Measurements from ENCODE around the gene RBFOX1. TPM values are rescaled to one million over a fixed set of nuclear protein-coding genes. Genes with fewer than 3 reads are reported as not detected.

Gene RBFOX1
- 0.69 TPM for total RNA-seq (ENCODE audit: unreplicated experiment)
- long read RNA-seq, result 0 reads

GRCh38 chr16:7332611-7333010, at the start of gene RBFOX1:
RBFOX1 (plus strand) TSS chr16:7332845.
- Mint-ChIP-seq H3K9me3 (ENCODE audit: unreplicated experiment) (peaks cover 26% of the 10 kb centered on the region), H3K4me1 (ENCODE audit: unreplicated experiment) (no peaks in the 10 kb centered on the region), H3K27me3 (ENCODE audit: unreplicated experiment) (peaks cover 4% of the 10 kb centered on the region), H3K4me3 (ENCODE audit: unreplicated experiment) (no peak within 1 kb of the TSS), H3K36me3 (ENCODE audit: low read depth, unreplicated experiment) (no peaks in the 10 kb centered on the region), H3K27ac (ENCODE audit: unreplicated experiment) (no peak within 1 kb of the TSS)
- TF ChIP-seq CTCF (IDR thresholded peaks at IDR 0.05; ENCODE audit: unreplicated experiment), result no peak
- no peak for DNase-seq (ENCODE audit: low spot score)

- Mint-ChIP-seq H3K4me3 (ENCODE audit: unreplicated experiment) (no peak overlapping the region), H3K9me3 (ENCODE audit: unreplicated experiment) (peaks cover 29% of the 10 kb centered on the region), H3K27ac (ENCODE audit: unreplicated experiment) (no peak overlapping the region), H3K4me1 (ENCODE audit: unreplicated experiment) (no peaks in the 10 kb centered on the region), H3K27me3 (ENCODE audit: unreplicated experiment) (no peaks in the 10 kb centered on the region), H3K36me3 (ENCODE audit: low read depth, unreplicated experiment) (no peaks in the 10 kb centered on the region)
- no peak for DNase-seq (ENCODE audit: low spot score)
- no peak for TF ChIP-seq CTCF (IDR thresholded peaks at IDR 0.05; ENCODE audit: unreplicated experiment)
Measured at GRCh38 chr16:7284780-7285179, 47.9 kb upstream of the RBFOX1 start.

GRCh38 chr16:7285520-7285919, 47.1 kb upstream of the RBFOX1 start:
- H3K27ac Mint-ChIP-seq (ENCODE audit: unreplicated experiment), result no peak overlapping the region
- H3K36me3 Mint-ChIP-seq (ENCODE audit: low read depth, unreplicated experiment), result no peaks in the 10 kb centered on the region

GRCh38 chr16:7289299-7289698, 43.3 kb upstream of the RBFOX1 start:
- H3K27me3 Mint-ChIP-seq (ENCODE audit: unreplicated experiment), result no peaks in the 10 kb centered on the region
- H3K9me3 Mint-ChIP-seq (ENCODE audit: unreplicated experiment), result peaks cover 23% of the 10 kb centered on the region
- no peaks in the 10 kb centered on the region for H3K36me3 Mint-ChIP-seq (ENCODE audit: low read depth, unreplicated experiment)
- peaks cover 5% of the 10 kb centered on the region for H3K4me1 Mint-ChIP-seq (ENCODE audit: unreplicated experiment)
- no peak for TF ChIP-seq CTCF (IDR thresholded peaks at IDR 0.05; ENCODE audit: unreplicated experiment)
- DNase-seq (ENCODE audit: low spot score), result no peak
- H3K27ac Mint-ChIP-seq (ENCODE audit: unreplicated experiment), result no peak overlapping the region
- no peak overlapping the region for H3K4me3 Mint-ChIP-seq (ENCODE audit: unreplicated experiment)

More at GRCh38 chr16:7285520-7285919, 47.1 kb upstream of the RBFOX1 start:
- no peak for TF ChIP-seq CTCF (IDR thresholded peaks at IDR 0.05; ENCODE audit: unreplicated experiment)
- Mint-ChIP-seq H3K4me3 (ENCODE audit: unreplicated experiment) (no peak overlapping the region), H3K9me3 (ENCODE audit: unreplicated experiment) (peaks cover 33% of the 10 kb centered on the region), H3K27me3 (ENCODE audit: unreplicated experiment) (no peaks in the 10 kb centered on the region), H3K4me1 (ENCODE audit: unreplicated experiment) (no peaks in the 10 kb centered on the region)
- no peak for DNase-seq (ENCODE audit: low spot score)

- no peak for TF ChIP-seq CTCF (IDR thresholded peaks at IDR 0.05; ENCODE audit: unreplicated experiment)
- Mint-ChIP-seq H3K27me3 (ENCODE audit: unreplicated experiment) (no peaks in the 10 kb centered on the region), H3K4me3 (ENCODE audit: unreplicated experiment) (no peak overlapping the region), H3K4me1 (ENCODE audit: unreplicated experiment) (peaks cover 5% of the 10 kb centered on the region), H3K27ac (ENCODE audit: unreplicated experiment) (no peak overlapping the region), H3K9me3 (ENCODE audit: unreplicated experiment) (peaks cover 31% of the 10 kb centered on the region), H3K36me3 (ENCODE audit: low read depth, unreplicated experiment) (no peaks in the 10 kb centered on the region)
- no peak for DNase-seq (ENCODE audit: low spot score)
Measured at GRCh38 chr16:7290682-7291081, 42.0 kb upstream of the RBFOX1 start.

All from endothelial cell (in vitro differentiated cells).